Measurements from ENCODE around the gene APBA2. TPM values are rescaled to one million over a fixed set of nuclear protein-coding genes. Genes with fewer than 3 reads are reported as not detected.
"Not testable (repeated sequence)": the region's sequence is repeated elsewhere in the genome, so short reads cannot be mapped to it uniquely, and the experiment has no call there.

APBA2 gene
- total RNA-seq, 1 experiment from 2014 or later: 27.6 TPM

DNA sequence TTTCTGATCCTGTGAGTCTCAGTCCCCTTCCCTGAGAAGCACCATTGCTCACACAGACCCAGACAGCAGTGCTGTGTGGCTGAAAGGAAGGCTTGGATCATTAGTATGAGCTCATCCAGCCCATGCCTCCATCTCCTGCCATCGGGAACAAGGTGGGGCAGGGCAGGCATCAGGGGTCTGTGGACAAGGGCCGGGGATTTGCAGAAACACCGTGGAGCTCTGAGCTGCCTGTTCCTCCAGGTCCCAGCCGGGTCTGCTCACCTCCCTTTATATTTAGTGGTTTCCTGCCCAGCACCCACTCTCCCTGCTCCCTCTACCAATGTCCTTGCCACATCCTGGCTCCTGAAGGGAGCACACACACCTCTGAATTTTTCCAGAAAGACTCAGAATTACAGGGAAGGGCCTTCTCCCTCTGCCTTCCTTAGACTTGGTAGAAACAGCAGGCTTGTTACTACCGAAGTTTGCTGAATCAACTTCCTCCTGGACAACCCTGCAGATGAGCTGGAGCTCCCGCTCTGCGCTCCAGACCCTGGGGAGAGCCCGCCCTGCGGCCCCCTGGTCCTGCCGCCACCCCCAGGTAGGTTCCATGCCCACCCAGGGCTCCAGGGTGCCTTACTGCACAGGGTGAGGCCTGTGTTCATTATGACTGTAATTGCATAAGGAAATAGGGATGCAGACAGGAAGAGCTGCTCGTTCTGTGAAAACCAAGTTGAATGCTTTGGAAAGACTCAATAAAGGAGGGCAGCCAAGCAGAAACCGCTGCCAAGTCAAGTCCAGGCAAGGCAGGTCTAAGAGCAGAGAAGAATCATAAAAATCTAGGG is 255.7 kb downstream of the APBA2 start:
- in situ Hi-C loops (cut with HindIII; ENCODE audit: low sequenced_read_pairs): no loop called here
- DNase-seq (ENCODE audit: low spot score): no peak

DNA sequence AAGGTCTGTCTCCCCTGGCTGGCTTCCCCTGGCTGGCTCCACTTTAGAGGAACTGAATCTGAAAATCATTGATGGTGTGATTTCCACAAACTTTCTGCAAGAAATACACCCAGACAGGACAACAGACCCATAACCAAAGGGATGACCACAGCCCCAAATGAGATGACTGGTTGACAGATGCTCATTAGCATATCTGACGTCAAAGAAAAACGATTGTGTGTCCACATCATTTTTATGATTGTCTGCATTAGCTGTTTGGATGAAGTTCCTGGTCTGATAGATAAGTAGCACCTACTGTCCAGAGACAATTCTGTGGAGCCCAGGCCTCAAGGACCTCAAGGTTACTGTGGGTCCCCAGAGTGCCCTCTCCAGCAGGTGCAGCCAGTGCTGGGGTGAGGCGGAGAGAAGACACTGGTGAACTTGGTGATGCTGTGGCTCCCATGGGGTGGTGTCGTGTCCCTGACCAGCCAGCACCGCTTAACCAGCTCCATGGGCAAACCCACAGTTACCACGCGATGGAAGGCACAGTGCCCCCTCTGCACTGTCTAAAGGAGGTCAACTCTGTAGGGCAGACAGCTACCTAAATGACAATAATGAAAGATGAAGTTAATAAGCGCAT is 256.5 kb downstream of the APBA2 start:
- DNase-seq (ENCODE audit: low spot score): no peak
- in situ Hi-C loops (cut with HindIII; ENCODE audit: low sequenced_read_pairs): no loop called here

DNA sequence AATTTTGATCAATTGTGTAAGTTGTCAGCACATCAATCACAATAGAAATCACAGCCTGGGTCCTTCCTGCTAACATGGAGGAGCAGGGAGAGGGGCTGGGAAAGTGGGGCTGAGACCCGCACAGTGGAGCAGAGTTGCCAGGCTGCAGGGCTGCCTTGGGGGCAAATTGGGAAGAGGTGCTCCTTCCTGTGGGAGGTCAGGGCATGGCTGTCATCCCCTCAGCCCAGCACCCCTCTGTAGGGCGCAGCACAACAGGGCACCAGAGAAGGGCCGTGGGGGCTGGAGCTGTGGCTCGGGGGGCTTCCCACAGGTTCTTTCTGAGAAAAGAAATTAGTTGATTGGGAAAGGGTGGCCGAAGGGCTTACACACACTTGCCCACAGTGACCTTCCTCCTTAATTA is 257.5 kb downstream of the APBA2 start:
- in situ Hi-C loops (cut with HindIII; ENCODE audit: low sequenced_read_pairs): no loop called here
- DNase-seq (ENCODE audit: low spot score): no peak

DNA sequence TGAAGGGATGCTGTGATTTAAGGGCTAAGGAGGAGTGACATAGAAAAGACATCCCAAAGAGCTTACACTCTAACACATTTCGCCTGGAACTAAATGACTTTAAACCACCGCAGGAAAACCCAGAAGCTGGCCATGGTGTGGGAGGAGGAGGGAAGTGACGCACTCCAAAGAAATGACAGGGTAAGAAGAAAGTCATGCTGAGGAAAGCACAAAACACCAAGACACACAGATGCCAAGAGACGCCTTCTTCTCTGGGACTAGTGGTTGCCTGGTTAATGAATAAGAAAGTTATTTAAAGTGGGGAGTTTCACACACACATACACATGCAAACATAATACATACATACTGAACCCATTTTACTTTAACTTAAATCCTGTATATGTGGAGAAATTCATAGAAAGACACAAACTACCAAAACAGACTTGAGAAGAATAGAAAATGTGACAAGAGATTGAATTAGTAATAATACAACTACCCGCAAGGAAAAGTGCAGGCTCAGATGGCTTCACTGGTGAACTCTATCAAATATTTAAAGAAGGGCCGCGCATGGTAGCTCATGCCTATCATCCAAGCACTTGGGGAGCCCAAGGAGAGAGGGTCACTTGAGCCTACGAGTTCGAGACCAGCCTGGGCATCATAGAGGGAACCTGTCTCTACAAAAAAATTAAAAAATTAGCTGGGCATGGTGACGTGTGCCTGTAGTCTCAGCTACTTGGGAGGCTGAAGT is 258.3 kb downstream of the APBA2 start:
- in situ Hi-C loops (cut with HindIII; ENCODE audit: low sequenced_read_pairs): no loop called here
- no peak for DNase-seq (ENCODE audit: low spot score)

DNA sequence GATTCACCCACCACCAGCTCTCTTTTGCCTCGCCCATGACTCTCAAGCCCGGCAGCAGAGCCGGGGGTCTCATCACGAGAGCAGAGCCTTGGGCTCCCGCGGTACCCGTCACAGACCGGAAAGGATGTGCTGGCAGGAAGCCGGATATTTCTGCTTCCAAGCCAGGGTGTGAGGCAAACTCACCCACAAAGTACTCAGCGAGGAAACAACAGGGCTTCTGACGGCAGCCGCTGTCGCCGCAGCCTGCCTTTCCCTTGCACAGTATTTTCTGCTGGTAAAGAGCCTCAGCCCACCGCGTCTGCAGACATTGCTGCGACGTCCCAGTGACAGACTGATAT is 263.9 kb downstream of the APBA2 start:
- in situ Hi-C loops (cut with HindIII; ENCODE audit: low sequenced_read_pairs): no loop called here
- no peak for DNase-seq (ENCODE audit: low spot score)

DNA sequence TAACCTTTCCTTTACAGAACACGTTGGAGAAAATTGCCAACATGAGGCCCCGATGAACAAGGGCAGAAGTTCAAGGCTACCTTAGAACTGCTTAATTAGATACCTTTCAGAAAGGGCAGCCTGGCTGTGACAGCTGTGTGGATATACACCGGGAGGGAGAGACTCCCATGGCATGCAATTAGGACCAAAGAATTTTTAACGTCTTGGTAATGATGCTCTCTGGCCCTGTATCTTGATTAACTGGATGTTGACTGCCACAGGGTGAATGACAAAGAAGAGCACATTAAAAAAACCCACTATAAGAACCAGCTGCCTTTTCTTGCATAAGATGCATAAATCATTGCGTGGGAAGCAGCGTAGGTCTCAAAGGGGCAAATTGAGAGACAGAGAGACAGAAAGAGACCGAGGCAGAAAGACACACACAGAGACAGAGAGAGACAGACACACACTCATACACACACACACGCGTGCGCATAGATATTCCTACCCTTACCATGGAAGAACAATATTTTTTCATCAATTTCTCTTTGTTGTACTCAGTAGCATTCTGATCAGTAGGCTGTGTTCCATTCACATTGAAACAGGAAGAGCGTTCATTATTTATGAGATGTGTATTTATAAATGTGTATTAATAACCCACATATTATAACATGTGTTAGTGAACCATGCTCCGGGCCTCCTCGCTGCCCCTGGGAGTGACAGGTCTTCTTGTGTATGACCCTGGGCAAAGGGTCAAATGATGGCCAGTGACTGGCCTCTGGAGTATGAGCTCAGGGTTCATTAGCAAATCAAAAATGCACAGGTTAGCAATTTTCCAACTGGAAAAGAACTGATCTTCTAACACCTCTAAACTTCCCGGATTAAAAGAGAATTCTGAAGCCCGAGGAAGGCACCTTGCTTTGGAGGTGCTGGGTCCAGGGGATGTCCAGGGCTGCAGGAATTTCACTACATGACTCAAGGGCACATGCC is 265.0 kb downstream of the APBA2 start:
- in situ Hi-C loops (cut with HindIII; ENCODE audit: low sequenced_read_pairs): no loop called here
- DNase-seq (ENCODE audit: low spot score): no peak

DNA sequence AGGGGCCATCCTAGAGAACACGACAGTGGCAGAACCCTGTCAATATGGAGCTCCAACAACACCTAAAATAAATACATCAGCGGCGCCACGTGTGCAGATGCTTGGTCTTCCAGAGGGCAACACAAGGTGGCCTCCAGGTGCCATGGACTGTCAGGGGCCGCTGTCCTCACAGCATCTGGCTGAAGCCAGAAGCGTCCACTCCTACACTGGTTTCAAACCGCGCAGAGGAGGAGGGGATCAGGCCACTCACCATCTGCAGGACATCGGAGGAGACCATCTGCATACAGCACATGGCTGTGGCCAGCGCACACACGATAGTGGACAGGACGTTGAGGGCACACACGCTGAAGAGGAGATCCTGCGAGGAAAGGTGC is 265.7 kb downstream of the APBA2 start:
- in situ Hi-C loops (cut with HindIII; ENCODE audit: low sequenced_read_pairs): no loop called here
- no peak for DNase-seq (ENCODE audit: low spot score)

DNA sequence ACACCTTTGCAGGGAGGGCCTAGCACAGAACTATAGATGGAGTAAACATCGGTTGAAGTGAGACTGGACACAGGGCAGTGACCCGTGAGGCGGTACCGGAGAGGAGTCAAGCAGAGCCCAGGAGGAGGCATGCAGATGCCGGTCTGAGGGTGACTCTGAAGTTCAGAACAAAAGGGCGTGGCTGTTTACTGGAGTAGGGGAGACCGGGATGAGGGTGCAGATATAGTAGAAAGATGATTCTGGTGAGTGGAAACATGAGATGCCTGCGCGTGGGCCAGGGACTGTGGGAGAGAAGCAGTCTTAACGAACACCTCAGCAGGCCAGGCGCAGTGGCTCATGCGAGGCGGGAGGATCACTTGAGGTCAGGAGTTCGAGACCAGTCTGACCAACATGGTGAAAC is 270.7 kb downstream of the APBA2 start:
- in situ Hi-C loops (cut with HindIII; ENCODE audit: low sequenced_read_pairs): no loop called here
- DNase-seq (ENCODE audit: low spot score): no peak

DNA sequence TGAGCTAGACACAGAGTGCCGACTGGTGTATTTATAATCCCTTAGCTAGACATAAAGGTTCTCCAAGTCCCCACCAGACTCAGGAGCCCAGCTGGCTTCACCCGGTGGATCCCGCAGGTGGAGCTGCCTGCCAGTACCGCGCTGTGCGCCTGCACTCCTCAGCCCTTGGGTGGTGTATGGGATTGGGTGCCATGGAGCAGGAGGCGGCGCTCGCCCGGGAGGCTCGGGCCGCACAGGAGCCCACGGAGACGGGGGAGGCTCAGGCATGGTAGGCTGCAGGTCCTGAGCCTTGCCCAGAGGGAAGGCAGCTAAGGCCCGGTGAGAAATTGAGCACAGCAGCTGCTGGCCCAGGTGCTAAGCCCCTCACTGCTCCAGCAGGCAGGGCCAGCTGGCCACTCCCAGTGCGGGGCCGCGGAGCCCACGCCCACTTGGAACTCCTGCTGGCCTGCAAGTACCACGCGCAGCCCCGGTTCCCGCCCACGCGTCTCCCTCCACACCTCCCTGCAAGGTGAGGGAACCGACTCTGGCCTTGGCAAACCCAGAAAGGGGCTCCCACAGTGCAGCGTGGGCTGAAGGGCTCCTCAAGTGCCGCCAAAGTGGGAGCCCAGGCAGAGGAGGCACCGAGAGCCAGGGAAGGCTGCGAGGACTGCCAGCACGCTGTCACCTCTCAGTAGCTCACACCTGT is 274.1 kb downstream of the APBA2 start:
- no peak for DNase-seq (ENCODE audit: low spot score)
- in situ Hi-C loops (cut with HindIII; ENCODE audit: low sequenced_read_pairs): no loop called here

DNA sequence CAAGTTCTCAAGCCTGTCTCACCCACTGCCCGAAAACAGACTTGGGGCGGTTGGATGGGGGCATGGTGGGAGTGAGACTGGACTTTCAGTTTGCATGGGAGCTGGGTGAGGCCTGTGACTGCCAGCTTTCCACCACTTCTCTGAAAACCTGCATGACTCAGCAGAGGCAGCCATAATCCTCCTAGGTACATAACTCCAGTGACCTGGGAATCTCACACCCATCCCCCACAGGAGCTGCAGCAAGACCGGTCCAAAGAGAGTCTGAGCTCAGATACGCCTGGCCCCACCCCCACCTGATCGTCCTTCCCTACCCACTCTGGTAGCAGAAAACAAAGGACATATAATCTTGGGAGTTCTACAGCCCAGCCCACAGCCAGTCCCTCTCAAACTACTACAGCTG is 276.6 kb downstream of the APBA2 start:
- in situ Hi-C loops (cut with HindIII; ENCODE audit: low sequenced_read_pairs): no loop called here
- DNase-seq (ENCODE audit: low spot score): no peak

DNA sequence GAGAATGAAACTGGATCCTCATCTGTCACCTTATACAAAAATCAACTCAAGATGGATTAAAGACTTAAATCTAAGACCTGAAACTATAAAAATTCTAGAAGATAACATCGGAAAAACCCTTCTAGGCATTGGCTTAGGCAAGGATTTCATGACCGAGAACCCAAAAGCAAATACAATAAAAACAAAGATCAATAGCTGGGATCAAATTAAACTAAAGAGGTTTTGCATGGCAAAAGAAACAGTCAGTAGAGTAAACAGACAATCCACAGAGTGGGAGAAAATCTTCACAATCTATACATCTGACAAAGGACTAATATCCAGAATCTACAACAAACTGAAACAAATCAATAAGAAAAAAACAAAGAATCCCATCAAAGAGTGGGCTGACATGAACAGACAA is 281.3 kb downstream of the APBA2 start:
- DNase-seq (ENCODE audit: low spot score); in situ Hi-C loops (cut with HindIII; ENCODE audit: low sequenced_read_pairs): not testable (repeated sequence)

Other genes starting within 250 kb of the APBA2 start
- gene GOLGA8M, start 173.6 kb upstream of the APBA2 start, total RNA-seq (2014; rRNA removed; shearing (Covaris generic)): not detected in 2 replicates
- not detected in 2 replicates for gene GOLGA6L7, start 37.3 kb upstream of the APBA2 start, total RNA-seq (2014; rRNA removed; shearing (Covaris generic))